Activated CD8-positive, alpha-beta T cell treated with anti-CD3 and anti-CD28 coated beads for 36 hours (primary cell): ENCODE data around the gene IKBKG. TPM values are rescaled to one million over a fixed set of nuclear protein-coding genes. Genes with fewer than 3 reads are reported as not detected.
"Not testable (repeated sequence)": the region's sequence is repeated elsewhere in the genome, so short reads cannot be mapped to it uniquely, and the experiment has no call there.

Experiments
- ATAC-seq: fragments of 200-7000 bp; cut with Tn5 transposase; one replicate; pipeline ENCODE4 v1.10.0; 2021; ENCODE audit warnings: mild to moderate bottlenecking, moderate library complexity
- CTCF ChIA-PET: fragments of 350-600 bp; sonication (Branson Sonifier 250); formaldehyde crosslinking; loops from one replicate; lab custom pipeline; 2021; ENCODE audit warnings: antibody characterized with exemption; lab: Charles Lee
- POLR2A ChIA-PET: fragments of 350-600 bp; sonication (Branson Sonifier 250); formaldehyde crosslinking; loops from one replicate; lab custom pipeline; 2021; ENCODE audit warnings: antibody characterized with exemption; lab: Charles Lee
- DNase-seq: peaks from one replicate; pipeline ENCODE4 v3.0.0-alpha.2; 2020
- H3K27ac Mint-ChIP-seq: one replicate; pipeline ENCODE4 v1.8.0; 2021; ENCODE audit warnings: mild to moderate bottlenecking, mixed read lengths
- H3K27me3 Mint-ChIP-seq: one replicate; pipeline ENCODE4 v1.8.0; 2021; ENCODE audit warnings: mixed read lengths
- H3K36me3 Mint-ChIP-seq: one replicate; pipeline ENCODE4 v1.8.0; 2021; ENCODE audit warnings: low read depth, mixed read lengths
- H3K4me1 Mint-ChIP-seq: one replicate; pipeline ENCODE4 v1.8.0; 2021; ENCODE audit warnings: low read depth, mixed read lengths
- H3K4me3 Mint-ChIP-seq: one replicate; pipeline ENCODE4 v1.8.0; 2021; ENCODE audit warnings: mild to moderate bottlenecking, moderate library complexity, mixed read lengths
- H3K9me3 Mint-ChIP-seq: one replicate; pipeline ENCODE4 v1.8.0; 2021; ENCODE audit warnings: mixed read lengths
- CTCF ChIP-seq: fragments of 200-600 bp; IDR thresholded peaks from one replicate; pipeline ENCODE4 v1.8.0; 2022; ENCODE audit warnings: antibody characterized with exemption, mild to moderate bottlenecking
- intact Hi-C: fragments of 100-400 bp; cut with micrococcal nuclease; formaldehyde crosslinking; loops from one replicate; pipeline ENCODE4 v1.10.0; 2022
- total RNA-seq, 2 experiments: library from RNA; stranded (reverse); gene quantifications; one replicate each; pipeline ENCODE4 v1.2.3, GENCODE V29; 2021

The IKBKG gene
- total RNA-seq, 2 experiments from 2014 or later: 34.4 to 40.6 TPM

- H3K4me3 Mint-ChIP-seq, ATAC-seq, H3K9me3 Mint-ChIP-seq, DNase-seq, H3K27ac Mint-ChIP-seq, intact Hi-C loops, H3K27me3 Mint-ChIP-seq, H3K4me1 Mint-ChIP-seq, CTCF ChIA-PET, H3K36me3 Mint-ChIP-seq, POLR2A ChIA-PET: not testable (repeated sequence)
Measured at GRCh38 chrX:154560326-154560725, 12.9 kb downstream of the IKBKG start.

DNA sequence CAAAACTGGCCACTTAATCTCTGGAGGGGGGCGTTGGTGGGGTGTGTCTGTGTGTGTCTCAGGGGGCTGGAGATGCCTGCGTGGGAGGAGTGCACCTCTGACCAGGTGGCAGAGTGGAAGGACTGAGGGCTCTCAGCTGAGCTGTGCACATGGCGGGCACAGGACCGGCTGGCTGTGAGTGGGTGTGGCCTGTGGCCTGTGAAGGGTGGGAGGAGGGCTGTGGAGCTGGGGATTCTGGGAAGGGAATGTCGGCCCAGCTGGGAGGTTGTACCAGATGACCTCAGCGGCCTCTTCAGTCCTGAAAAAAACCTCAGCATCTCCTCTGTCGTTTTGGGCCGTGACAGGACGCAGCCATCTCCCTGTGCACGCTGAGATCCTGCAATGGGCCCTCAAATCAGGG is 14.9 kb downstream of the IKBKG start:
- H3K9me3 Mint-ChIP-seq, H3K27ac Mint-ChIP-seq, H3K4me3 Mint-ChIP-seq, ATAC-seq, H3K36me3 Mint-ChIP-seq, intact Hi-C loops, H3K4me1 Mint-ChIP-seq, CTCF ChIA-PET, POLR2A ChIA-PET, DNase-seq, H3K27me3 Mint-ChIP-seq: not testable (repeated sequence)

GRCh38 chrX:154570361-154570760 is 22.9 kb downstream of the IKBKG start:
- H3K4me3 Mint-ChIP-seq, intact Hi-C loops, H3K36me3 Mint-ChIP-seq, ATAC-seq, DNase-seq, H3K27ac Mint-ChIP-seq, H3K27me3 Mint-ChIP-seq, CTCF ChIA-PET, H3K4me1 Mint-ChIP-seq, H3K9me3 Mint-ChIP-seq, POLR2A ChIA-PET: not testable (repeated sequence)

GRCh38 chrX:154573061-154573460 is 25.6 kb downstream of the IKBKG start:
- H3K27ac Mint-ChIP-seq, H3K9me3 Mint-ChIP-seq, H3K36me3 Mint-ChIP-seq, H3K4me3 Mint-ChIP-seq, ATAC-seq, CTCF ChIA-PET, intact Hi-C loops, DNase-seq, POLR2A ChIA-PET, H3K4me1 Mint-ChIP-seq, H3K27me3 Mint-ChIP-seq: not testable (repeated sequence)

DNA sequence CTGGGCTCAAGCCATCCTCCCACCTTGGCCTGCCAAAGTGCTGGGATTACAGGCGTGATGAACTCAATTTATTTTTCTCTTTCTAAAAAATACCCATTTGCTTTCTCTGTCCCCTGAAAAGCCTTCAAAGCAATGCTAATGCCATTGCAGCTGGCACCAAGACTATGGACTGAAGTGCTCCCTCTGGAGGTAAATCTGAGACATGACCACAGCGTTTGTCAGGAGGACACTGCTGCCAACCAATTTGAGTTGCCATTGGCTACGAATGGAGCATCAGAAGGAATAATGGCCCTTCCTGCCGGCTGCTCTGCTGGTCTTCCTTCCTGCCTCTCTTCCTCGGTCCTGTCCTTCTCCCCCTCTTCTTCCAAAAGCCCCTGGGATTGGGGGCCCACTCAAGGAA is 27.7 kb downstream of the IKBKG start:
- DNase-seq, H3K9me3 Mint-ChIP-seq, CTCF ChIA-PET, H3K36me3 Mint-ChIP-seq, POLR2A ChIA-PET, H3K27ac Mint-ChIP-seq, H3K4me3 Mint-ChIP-seq, H3K4me1 Mint-ChIP-seq, H3K27me3 Mint-ChIP-seq, intact Hi-C loops: not testable (repeated sequence)
- ATAC-seq: peak; percentile 79

GRCh38 chrX:154582994-154583393 is 35.6 kb downstream of the IKBKG start:
- DNase-seq, H3K27ac Mint-ChIP-seq, H3K9me3 Mint-ChIP-seq, H3K4me3 Mint-ChIP-seq, H3K27me3 Mint-ChIP-seq, H3K4me1 Mint-ChIP-seq, H3K36me3 Mint-ChIP-seq, intact Hi-C loops, POLR2A ChIA-PET, CTCF ChIA-PET, ATAC-seq: not testable (repeated sequence)

GRCh38 chrX:154584585-154585183 is 37.3 kb downstream of the IKBKG start, which contains the start of gene CTAG1A:
Gene CTAG1A (plus strand): TSS chrX:154585133. CDS start chrX:154585207, 74 bp downstream.
- H3K4me1 Mint-ChIP-seq, H3K27ac Mint-ChIP-seq, H3K27me3 Mint-ChIP-seq, ATAC-seq, H3K4me3 Mint-ChIP-seq, POLR2A ChIA-PET, H3K36me3 Mint-ChIP-seq, DNase-seq, H3K9me3 Mint-ChIP-seq, intact Hi-C loops, CTCF ChIA-PET: not testable (repeated sequence)

DNA sequence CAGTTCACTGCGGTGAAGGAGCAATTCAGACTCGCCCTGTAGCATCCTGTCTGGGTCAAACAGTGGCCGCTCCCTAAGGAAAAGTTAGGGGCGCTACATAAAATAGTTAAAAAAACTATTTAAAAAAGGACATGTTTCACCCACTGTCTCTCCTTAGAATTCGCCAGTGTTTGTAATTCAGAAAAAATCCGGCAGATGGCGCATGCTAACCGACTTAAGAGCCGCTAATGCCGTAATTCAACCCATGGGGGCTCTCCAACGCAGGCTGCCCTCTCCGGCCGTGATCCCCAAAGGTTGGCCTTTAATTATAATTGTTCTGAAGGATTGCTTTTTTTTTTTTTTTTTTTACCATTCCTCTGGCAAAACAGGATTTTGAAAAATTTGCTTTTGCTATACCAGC is 43.0 kb downstream of the IKBKG start:
- POLR2A ChIA-PET, H3K4me1 Mint-ChIP-seq, intact Hi-C loops, DNase-seq, H3K27ac Mint-ChIP-seq, CTCF ChIA-PET, H3K9me3 Mint-ChIP-seq, H3K36me3 Mint-ChIP-seq, H3K27me3 Mint-ChIP-seq, ATAC-seq, H3K4me3 Mint-ChIP-seq: not testable (repeated sequence)

- ATAC-seq (no peak), DNase-seq (no peak)
- no peaks in the 10 kb centered on the region for H3K4me1 Mint-ChIP-seq
- intact Hi-C loops: no loop called here
- no peaks in the 10 kb centered on the region for H3K36me3 Mint-ChIP-seq
- CTCF ChIA-PET: no interaction called here
- no peaks in the 10 kb centered on the region for H3K9me3 Mint-ChIP-seq
- H3K27me3 Mint-ChIP-seq: no peaks in the 10 kb centered on the region
- no peak overlapping the region for H3K4me3 Mint-ChIP-seq
- POLR2A ChIA-PET: no interaction called here
- no peak for TF ChIP-seq CTCF
- no peak overlapping the region for H3K27ac Mint-ChIP-seq
Measured at GRCh38 chrX:154592505-154592904, 45.1 kb downstream of the IKBKG start.
